Transverse colon (tissue), 4 donors: ENCODE results near the gene ALK.

Experiments
- EP300 ChIP-seq: sonication (generic); formaldehyde crosslinking; IDR thresholded peaks from one replicate; pipeline ENCODE4 v1.6.1; 2017; ENCODE audit warnings: antibody characterized with exemption, low read depth
- POLR2A ChIP-seq: fragments of 450-650 bp; IDR thresholded peaks from one replicate; pipeline ENCODE4 v1.6.1; 2016; ENCODE audit warnings: antibody characterized with exemption, mild to moderate bottlenecking, moderate library complexity
- POLR2AphosphoS5 ChIP-seq, 3 donors: sonication (generic); formaldehyde crosslinking; IDR thresholded peaks; one replicate each; pipeline ENCODE4 v1.6.1; 2016; ENCODE audit warnings: antibody characterized with exemption in 3 of 3
- TF ChIP-seq, protein P1 (sequence below), 5 experiments: fragments of 200-600 bp in 3 of 5; fragments of 450-650 bp in 2 of 5; sonication (generic) in 3 of 5; IDR thresholded peaks; 1 replicate in 2 of 5; 2 replicates in 3 of 5; pipeline ENCODE4 v1.5.1; 2016 to 2017; ENCODE audit warnings: antibody characterized with exemption in 5 of 5, inconsistent platforms in 3 of 5, mild to moderate bottlenecking in 2 of 5, moderate library complexity in 1 of 5

DNA sequence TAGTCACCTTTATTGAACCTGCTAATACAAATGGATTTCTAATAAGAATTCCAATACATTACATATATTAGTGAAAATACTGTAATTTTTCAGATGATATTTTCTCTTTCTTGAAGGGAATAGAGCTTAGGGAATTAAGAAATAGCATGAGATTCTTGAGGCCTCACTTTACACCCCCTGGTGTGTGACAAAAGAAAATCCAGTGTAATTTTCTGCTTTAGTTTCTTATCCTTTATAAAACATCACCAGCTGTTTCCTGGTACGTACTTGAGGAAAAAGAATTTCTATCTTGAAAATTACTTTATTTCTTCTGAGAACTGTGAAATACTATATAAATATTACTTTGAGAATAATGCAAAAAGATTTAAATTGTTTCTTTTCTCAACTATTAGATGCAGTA, 734.6 kb downstream of the ALK start:
- TF ChIP-seq POLR2AphosphoS5 (IDR thresholded peaks at IDR 0.05) = no peak
- TF ChIP-seq POLR2A = no peak
- TF ChIP-seq, protein P1, sequence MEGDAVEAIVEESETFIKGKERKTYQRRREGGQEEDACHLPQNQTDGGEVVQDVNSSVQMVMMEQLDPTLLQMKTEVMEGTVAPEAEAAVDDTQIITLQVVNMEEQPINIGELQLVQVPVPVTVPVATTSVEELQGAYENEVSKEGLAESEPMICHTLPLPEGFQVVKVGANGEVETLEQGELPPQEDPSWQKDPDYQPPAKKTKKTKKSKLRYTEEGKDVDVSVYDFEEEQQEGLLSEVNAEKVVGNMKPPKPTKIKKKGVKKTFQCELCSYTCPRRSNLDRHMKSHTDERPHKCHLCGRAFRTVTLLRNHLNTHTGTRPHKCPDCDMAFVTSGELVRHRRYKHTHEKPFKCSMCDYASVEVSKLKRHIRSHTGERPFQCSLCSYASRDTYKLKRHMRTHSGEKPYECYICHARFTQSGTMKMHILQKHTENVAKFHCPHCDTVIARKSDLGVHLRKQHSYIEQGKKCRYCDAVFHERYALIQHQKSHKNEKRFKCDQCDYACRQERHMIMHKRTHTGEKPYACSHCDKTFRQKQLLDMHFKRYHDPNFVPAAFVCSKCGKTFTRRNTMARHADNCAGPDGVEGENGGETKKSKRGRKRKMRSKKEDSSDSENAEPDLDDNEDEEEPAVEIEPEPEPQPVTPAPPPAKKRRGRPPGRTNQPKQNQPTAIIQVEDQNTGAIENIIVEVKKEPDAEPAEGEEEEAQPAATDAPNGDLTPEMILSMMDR (IDR thresholded peaks at IDR 0.05) = no peak
- TF ChIP-seq EP300 = no peak
